ENCODE results near the gene TMEM234.
A peak's percentile ranks its signal among the peaks of the same experiment; 100 is the strongest.

The TMEM234 gene

GRCh38 chr1:32247452-32247851 is 25.3 kb upstream of the TMEM234 start:
- H3K4me3 ChIP-seq (ENCODE audit: low read depth, low read length): no peak overlapping the region
- no peak for DNase-seq (ENCODE audit: low read depth)

DNA sequence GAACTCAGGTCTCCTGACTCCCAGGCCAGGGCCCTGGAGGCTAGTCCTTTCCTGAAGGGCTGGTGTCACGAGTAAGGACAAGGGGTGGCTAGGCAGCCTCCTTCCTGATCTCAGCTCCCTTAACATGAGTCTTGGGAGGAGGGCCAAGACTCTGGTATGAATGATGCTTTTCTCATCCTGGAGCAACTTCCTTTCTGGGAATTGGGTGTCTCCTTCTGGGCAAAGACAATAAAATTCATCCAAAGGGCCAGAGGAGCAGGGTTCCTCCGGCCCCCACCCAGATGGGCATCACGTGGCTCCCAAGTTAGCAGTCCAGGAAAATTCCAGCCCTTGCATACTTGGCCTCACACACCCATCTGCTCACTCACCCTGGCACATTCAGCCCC is 24.7 kb upstream of the TMEM234 start, which contains the start of gene FAM167B:
FAM167B (plus strand) TSS at position 335 of the 386 bp plus-strand sequence. CDS start 200 bp downstream, outside the sequence.
- DNase-seq (ENCODE audit: low read depth): peak; percentile 40
- TF ChIP-seq, protein P1, sequence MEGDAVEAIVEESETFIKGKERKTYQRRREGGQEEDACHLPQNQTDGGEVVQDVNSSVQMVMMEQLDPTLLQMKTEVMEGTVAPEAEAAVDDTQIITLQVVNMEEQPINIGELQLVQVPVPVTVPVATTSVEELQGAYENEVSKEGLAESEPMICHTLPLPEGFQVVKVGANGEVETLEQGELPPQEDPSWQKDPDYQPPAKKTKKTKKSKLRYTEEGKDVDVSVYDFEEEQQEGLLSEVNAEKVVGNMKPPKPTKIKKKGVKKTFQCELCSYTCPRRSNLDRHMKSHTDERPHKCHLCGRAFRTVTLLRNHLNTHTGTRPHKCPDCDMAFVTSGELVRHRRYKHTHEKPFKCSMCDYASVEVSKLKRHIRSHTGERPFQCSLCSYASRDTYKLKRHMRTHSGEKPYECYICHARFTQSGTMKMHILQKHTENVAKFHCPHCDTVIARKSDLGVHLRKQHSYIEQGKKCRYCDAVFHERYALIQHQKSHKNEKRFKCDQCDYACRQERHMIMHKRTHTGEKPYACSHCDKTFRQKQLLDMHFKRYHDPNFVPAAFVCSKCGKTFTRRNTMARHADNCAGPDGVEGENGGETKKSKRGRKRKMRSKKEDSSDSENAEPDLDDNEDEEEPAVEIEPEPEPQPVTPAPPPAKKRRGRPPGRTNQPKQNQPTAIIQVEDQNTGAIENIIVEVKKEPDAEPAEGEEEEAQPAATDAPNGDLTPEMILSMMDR (conservative IDR thresholded peaks at IDR 0.05; ENCODE audit: low read depth, low read length): no peak
- no peak within 1 kb of the TSS for H3K4me3 ChIP-seq (ENCODE audit: low read depth, low read length)

More at GRCh38 chr1:32247452-32247851, 25.3 kb upstream of the TMEM234 start:
- TF ChIP-seq, protein P1 (conservative IDR thresholded peaks at IDR 0.05; ENCODE audit: low read depth, low read length): no peak

- DNase-seq (ENCODE audit: low read depth): peak; percentile 30
- TF ChIP-seq, protein P1 (conservative IDR thresholded peaks at IDR 0.05; ENCODE audit: low read depth, low read length): no peak
- no peak overlapping the region for H3K4me3 ChIP-seq (ENCODE audit: low read depth, low read length)
These were observed 20.2 kb upstream of the TMEM234 start for GRCh38 chr1:32242341-32242851.

DNA sequence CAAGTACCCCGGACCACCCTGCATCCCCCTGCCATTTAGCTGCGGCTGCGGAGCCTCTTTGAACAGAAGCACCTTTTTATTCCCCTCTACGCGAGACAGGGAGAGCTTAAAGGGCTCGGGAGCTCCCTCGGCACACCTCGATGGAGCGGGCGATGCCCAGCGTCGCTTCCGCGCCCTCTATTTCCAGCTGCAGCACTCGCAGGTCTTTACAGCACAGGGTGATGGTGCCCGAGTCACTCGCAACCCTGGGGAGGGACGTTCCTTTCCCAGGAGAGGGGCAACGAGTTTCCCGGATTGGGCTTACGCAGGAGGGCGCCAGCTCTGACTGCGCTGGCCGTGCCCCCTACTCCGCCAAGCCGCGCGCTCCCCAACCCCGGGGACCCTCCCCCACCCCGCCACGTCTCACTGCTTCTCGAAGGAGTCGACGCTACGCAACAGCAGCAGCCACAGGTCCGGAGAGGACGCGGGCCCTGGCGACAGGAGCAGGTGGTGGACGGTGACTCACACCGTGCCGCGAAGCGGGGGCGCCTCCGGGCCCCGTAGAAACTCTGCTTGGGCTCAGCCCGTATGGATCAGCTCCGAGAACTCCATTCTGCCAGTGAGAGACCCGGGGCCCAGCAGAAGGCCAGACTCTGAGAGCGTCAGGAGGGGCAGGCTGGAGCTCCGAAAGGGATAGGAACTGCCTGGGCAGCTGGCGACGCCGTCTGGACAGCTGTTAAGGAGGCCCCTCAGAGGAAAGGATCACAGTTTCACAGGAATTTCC is 19.0 kb upstream of the TMEM234 start:
- TF ChIP-seq, protein P1 (conservative IDR thresholded peaks at IDR 0.05; ENCODE audit: low read depth, low read length): peak; percentile 5

GRCh38 chr1:32240140-32240951 is 18.2 kb upstream of the TMEM234 start:
- TF ChIP-seq, protein P1 (conservative IDR thresholded peaks at IDR 0.05; ENCODE audit: low read depth, low read length): peak; percentile 9
- H3K4me3 ChIP-seq (ENCODE audit: low read depth, low read length): peak overlapping the region; percentile 59
- no peak for DNase-seq (ENCODE audit: low read depth)

More for the DNA sequence above, 19.0 kb upstream of the TMEM234 start:
- DNase-seq (ENCODE audit: low read depth): peak; percentile 42
- H3K4me3 ChIP-seq (ENCODE audit: low read depth, low read length): peak overlapping the region; percentile 59

DNA sequence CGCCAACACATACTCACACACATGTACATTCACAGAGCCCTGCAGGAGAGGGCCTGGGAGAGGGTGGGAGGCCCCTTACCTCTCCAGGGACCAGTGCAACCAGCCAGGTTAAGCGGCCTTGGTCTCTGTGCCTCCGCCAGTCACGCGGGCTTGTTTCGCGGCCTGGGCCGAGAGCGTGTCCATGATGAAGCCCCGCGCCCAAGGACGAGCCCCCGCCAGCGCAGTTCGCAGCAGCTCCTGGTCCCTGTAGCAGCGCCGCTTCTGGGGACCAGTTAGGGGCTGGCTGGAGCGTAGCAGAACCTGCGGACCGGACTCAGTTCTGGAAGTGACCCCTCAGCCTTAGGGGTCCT is 17.6 kb upstream of the TMEM234 start:
- H3K4me3 ChIP-seq (ENCODE audit: low read depth, low read length): peak overlapping the region; percentile 59
- no peak for DNase-seq (ENCODE audit: low read depth)
- TF ChIP-seq, protein P1 (conservative IDR thresholded peaks at IDR 0.05; ENCODE audit: low read depth, low read length): no peak
